Measurements from ENCODE around the gene LETM1. TPM values are rescaled to one million over a fixed set of nuclear protein-coding genes. Genes with fewer than 3 reads are reported as not detected.

The LETM1 gene
- total RNA-seq, 1 experiment from 2014 or later = 67.3 TPM

DNA sequence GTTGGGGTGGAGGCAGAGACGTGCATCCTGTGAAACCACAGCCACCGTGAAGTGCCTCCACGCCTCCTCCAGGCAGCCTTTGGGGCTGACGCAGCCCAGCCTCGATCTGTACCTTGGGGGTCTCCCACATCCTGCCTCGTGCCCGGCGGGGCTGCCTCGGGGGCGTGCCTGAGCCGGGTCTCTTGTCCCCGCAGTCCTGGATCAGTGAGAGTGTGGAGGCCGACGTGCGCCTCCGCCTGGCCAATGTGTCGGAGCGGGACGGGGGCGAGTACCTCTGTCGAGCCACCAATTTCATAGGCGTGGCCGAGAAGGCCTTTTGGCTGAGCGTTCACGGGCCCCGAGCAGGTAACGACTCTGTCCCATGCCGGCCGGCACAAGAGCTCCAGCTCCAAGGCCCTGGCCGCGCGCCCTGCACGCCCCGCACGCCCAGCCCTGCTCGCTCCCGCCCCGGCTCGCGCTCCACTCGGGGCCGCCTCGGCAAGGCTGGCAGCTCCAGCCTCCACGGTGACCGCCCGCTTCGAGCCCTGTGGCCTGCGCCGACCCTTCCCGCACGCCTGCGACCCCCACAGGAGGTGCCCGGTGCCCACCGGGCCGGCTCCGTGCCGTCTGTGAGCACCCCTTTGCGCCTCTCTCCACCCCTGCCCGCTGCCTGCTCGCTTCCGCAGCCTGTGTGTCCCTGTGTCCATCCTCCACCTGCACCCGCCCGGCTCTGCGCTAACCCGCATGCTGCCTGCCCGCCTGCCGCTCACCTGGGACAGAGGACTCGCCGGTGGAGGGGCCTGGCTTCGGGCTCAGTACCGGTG, 53.0 kb downstream of the LETM1 start:
- RAD21 ChIA-PET (ENCODE audit: low non-redundant PET in 1 of 2, low total read pairs in 2 of 2, uncharacterized antibody in 2 of 2, unreplicated experiment in 2 of 2) = no interaction called here
- no TSS peak for BruUV-seq (replicated peaks)
- no peaks in the 10 kb centered on the region for H3K9me3 ChIP-seq (ENCODE audit: control insufficient read depth in 1 of 2, insufficient read depth in 1 of 2, low read depth in 1 of 2, low read length in 2 of 2)
- H2AFZ ChIP-seq (ENCODE audit: low read depth, low read length, poor library complexity, severe bottlenecking) = no peak overlapping the region
- POLR2A ChIA-PET = no interaction called here
- H3K9ac ChIP-seq (ENCODE audit: low read length) = no peak overlapping the region
- H3K27ac ChIP-seq (ENCODE audit: low read depth, low read length) = no peak overlapping the region
- TF ChIP-seq TCF7L2 (IDR thresholded peaks at IDR 0.05; ENCODE audit: borderline replicate concordance, extremely low read depth, insufficient read depth, insufficient read length) = no peak
- TF ChIP-seq, protein P1, sequence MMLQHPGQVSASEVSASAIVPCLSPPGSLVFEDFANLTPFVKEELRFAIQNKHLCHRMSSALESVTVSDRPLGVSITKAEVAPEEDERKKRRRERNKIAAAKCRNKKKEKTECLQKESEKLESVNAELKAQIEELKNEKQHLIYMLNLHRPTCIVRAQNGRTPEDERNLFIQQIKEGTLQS (IDR thresholded peaks at IDR 0.05) = no peak
- TF ChIP-seq SIN3A (IDR thresholded peaks at IDR 0.05; ENCODE audit: low read depth) = no peak
- TF ChIP-seq CBX3 (IDR thresholded peaks at IDR 0.05; ENCODE audit: low read depth) = no peak
- TF ChIP-seq, protein P2, sequence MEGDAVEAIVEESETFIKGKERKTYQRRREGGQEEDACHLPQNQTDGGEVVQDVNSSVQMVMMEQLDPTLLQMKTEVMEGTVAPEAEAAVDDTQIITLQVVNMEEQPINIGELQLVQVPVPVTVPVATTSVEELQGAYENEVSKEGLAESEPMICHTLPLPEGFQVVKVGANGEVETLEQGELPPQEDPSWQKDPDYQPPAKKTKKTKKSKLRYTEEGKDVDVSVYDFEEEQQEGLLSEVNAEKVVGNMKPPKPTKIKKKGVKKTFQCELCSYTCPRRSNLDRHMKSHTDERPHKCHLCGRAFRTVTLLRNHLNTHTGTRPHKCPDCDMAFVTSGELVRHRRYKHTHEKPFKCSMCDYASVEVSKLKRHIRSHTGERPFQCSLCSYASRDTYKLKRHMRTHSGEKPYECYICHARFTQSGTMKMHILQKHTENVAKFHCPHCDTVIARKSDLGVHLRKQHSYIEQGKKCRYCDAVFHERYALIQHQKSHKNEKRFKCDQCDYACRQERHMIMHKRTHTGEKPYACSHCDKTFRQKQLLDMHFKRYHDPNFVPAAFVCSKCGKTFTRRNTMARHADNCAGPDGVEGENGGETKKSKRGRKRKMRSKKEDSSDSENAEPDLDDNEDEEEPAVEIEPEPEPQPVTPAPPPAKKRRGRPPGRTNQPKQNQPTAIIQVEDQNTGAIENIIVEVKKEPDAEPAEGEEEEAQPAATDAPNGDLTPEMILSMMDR (IDR thresholded peaks at IDR 0.05 in 2 of 3, conservative IDR thresholded peaks at IDR 0.05 in 1 of 3; ENCODE audit: borderline replicate concordance in 1 of 3, insufficient read depth in 1 of 3, low read depth in 2 of 3, low read length in 2 of 3) = no peak
- TF ChIP-seq, protein P3, sequence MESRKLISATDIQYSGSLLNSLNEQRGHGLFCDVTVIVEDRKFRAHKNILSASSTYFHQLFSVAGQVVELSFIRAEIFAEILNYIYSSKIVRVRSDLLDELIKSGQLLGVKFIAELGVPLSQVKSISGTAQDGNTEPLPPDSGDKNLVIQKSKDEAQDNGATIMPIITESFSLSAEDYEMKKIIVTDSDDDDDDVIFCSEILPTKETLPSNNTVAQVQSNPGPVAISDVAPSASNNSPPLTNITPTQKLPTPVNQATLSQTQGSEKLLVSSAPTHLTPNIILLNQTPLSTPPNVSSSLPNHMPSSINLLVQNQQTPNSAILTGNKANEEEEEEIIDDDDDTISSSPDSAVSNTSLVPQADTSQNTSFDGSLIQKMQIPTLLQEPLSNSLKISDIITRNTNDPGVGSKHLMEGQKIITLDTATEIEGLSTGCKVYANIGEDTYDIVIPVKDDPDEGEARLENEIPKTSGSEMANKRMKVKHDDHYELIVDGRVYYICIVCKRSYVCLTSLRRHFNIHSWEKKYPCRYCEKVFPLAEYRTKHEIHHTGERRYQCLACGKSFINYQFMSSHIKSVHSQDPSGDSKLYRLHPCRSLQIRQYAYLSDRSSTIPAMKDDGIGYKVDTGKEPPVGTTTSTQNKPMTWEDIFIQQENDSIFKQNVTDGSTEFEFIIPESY (IDR thresholded peaks at IDR 0.05; ENCODE audit: extremely low read depth, insufficient replicate concordance, low read length) = no peak
- TF ChIP-seq RAD21 (IDR thresholded peaks at IDR 0.05; ENCODE audit: low read depth) = no peak
- TF ChIP-seq, protein P4, sequence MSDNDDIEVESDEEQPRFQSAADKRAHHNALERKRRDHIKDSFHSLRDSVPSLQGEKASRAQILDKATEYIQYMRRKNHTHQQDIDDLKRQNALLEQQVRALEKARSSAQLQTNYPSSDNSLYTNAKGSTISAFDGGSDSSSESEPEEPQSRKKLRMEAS (IDR thresholded peaks at IDR 0.05) = no peak
- TF ChIP-seq, protein P5, sequence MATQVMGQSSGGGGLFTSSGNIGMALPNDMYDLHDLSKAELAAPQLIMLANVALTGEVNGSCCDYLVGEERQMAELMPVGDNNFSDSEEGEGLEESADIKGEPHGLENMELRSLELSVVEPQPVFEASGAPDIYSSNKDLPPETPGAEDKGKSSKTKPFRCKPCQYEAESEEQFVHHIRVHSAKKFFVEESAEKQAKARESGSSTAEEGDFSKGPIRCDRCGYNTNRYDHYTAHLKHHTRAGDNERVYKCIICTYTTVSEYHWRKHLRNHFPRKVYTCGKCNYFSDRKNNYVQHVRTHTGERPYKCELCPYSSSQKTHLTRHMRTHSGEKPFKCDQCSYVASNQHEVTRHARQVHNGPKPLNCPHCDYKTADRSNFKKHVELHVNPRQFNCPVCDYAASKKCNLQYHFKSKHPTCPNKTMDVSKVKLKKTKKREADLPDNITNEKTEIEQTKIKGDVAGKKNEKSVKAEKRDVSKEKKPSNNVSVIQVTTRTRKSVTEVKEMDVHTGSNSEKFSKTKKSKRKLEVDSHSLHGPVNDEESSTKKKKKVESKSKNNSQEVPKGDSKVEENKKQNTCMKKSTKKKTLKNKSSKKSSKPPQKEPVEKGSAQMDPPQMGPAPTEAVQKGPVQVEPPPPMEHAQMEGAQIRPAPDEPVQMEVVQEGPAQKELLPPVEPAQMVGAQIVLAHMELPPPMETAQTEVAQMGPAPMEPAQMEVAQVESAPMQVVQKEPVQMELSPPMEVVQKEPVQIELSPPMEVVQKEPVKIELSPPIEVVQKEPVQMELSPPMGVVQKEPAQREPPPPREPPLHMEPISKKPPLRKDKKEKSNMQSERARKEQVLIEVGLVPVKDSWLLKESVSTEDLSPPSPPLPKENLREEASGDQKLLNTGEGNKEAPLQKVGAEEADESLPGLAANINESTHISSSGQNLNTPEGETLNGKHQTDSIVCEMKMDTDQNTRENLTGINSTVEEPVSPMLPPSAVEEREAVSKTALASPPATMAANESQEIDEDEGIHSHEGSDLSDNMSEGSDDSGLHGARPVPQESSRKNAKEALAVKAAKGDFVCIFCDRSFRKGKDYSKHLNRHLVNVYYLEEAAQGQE (IDR thresholded peaks at IDR 0.05; ENCODE audit: low read depth) = no peak
- TF ChIP-seq EZH2phosphoT487 (IDR thresholded peaks at IDR 0.05; ENCODE audit: borderline replicate concordance) = no peak
- TF ChIP-seq ZNF274 (IDR thresholded peaks at IDR 0.05; ENCODE audit: low read depth, low read length) = no peak
- TF ChIP-seq SP1 (IDR thresholded peaks at IDR 0.05; ENCODE audit: low read depth) = no peak
- TF ChIP-seq POLR2AphosphoS5 (IDR thresholded peaks at IDR 0.05; ENCODE audit: low read depth, low read length) = no peak
- TF ChIP-seq JUND (IDR thresholded peaks at IDR 0.05) = no peak
- no peaks in the 10 kb centered on the region for H3K79me2 ChIP-seq (ENCODE audit: insufficient read depth, low read length)
- peaks cover 0 to 2% of the 10 kb centered on the region in 2 experiments; a peak in 1 of 4 replicates for H3K36me3 ChIP-seq (ENCODE audit: control insufficient read depth in 1 of 2, insufficient read depth in 2 of 2, low read length in 2 of 2)
- CTCF ChIA-PET = no interaction called here
- DNase-seq (ENCODE audit: low read depth, low spot score) (no peak), ATAC-seq (no peak)
- no peak overlapping the region for H3K4me2 ChIP-seq (ENCODE audit: low read length)
- H3K4me3 ChIP-seq (replicated peaks in 1 of 2; ENCODE audit: low read depth in 1 of 2, low read length in 2 of 2) = no peak overlapping the region
- H3K27me3 ChIP-seq (ENCODE audit: insufficient read depth, low read length) = no peaks in the 10 kb centered on the region
- H3K4me1 ChIP-seq (ENCODE audit: control insufficient read depth in 1 of 2, insufficient read depth in 2 of 2, low read length in 2 of 2) = no peaks in the 10 kb centered on the region
- H3K9me2 ChIP-seq (ENCODE audit: insufficient read depth) = no peaks in the 10 kb centered on the region
- intact Hi-C loops (cut with micrococcal nuclease) = no loop called here
- H4K20me1 ChIP-seq (ENCODE audit: insufficient read depth) = no peaks in the 10 kb centered on the region
